Astrocyte of the hippocampus (primary cell): ENCODE data around the gene CLDN9.

ENCODE experiments used
- DNase-seq: peaks from one replicate; pipeline ENCODE4 v3.0.0; 2011; ENCODE audit warnings: low read depth, low spot score

The CLDN9 gene

GRCh38 chr16:3012828-3013420 lies at the start of gene CLDN9:
TSS of gene CLDN9 (plus strand) at chr16:3012923. CDS start at chr16:3013363, 440 bp downstream.
- DNase-seq: no peak

GRCh38 chr16:2963074-2963722 lies 49.5 kb upstream of the CLDN9 start:
- no peak for DNase-seq

GRCh38 chr16:2963723-2964474 lies 48.8 kb upstream of the CLDN9 start, which contains the start of gene KREMEN2:
TSS of gene KREMEN2 (plus strand) at chr16:2964275. CDS start at chr16:2964521, 246 bp downstream.
- peak; percentile 39 for DNase-seq

- peak; percentile 45 for DNase-seq
Observed at GRCh38 chr16:2964475-2965336, 48.0 kb upstream of the CLDN9 start.

- DNase-seq: no peak
Observed at GRCh38 chr16:2966043-2966807, 46.5 kb upstream of the CLDN9 start.

- DNase-seq: peak; percentile 33
Observed at GRCh38 chr16:2966808-2967191, 45.9 kb upstream of the CLDN9 start.

- no peak for DNase-seq
Observed at GRCh38 chr16:2967211-2967631, 45.5 kb upstream of the CLDN9 start.

GRCh38 chr16:2967721-2968161 lies 45.0 kb upstream of the CLDN9 start:
- DNase-seq: no peak

- DNase-seq: no peak
Observed at GRCh38 chr16:2968368-2968737, 44.4 kb upstream of the CLDN9 start.

GRCh38 chr16:2968738-2969544 lies 43.8 kb upstream of the CLDN9 start, which contains the start of gene PAQR4:
TSS of gene PAQR4 (plus strand) at chr16:2969348. CDS start at chr16:2969675, 327 bp downstream.
- DNase-seq: peak; percentile 96

- DNase-seq: peak; percentile 70
Observed at GRCh38 chr16:2969545-2970521, 42.9 kb upstream of the CLDN9 start.

- no peak for DNase-seq
Observed at GRCh38 chr16:2970563-2970962, 42.2 kb upstream of the CLDN9 start.

- DNase-seq: no peak
Observed at GRCh38 chr16:2971134-2971984, 41.4 kb upstream of the CLDN9 start.

- peak; percentile 28 for DNase-seq
Observed at GRCh38 chr16:2971985-2972784, 40.5 kb upstream of the CLDN9 start.

- DNase-seq: peak; percentile 44
Observed at GRCh38 chr16:2973093-2973492, 39.6 kb upstream of the CLDN9 start.

GRCh38 chr16:2973605-2974318 lies 39.0 kb upstream of the CLDN9 start:
- DNase-seq: no peak
